COLO668 (cell line): ENCODE measurements around the gene ACVR1B.
"Not testable (repeated sequence)": the region's sequence is repeated elsewhere in the genome, so short reads cannot be mapped to it uniquely, and the experiment has no call there.

ENCODE experiments used
- DNase-seq: peaks from one replicate; lab custom pipeline; 2025; ENCODE audit not compliant: unreplicated experiment; lab: John Stamatoyannopoulos, UW

The ACVR1B gene

DNA sequence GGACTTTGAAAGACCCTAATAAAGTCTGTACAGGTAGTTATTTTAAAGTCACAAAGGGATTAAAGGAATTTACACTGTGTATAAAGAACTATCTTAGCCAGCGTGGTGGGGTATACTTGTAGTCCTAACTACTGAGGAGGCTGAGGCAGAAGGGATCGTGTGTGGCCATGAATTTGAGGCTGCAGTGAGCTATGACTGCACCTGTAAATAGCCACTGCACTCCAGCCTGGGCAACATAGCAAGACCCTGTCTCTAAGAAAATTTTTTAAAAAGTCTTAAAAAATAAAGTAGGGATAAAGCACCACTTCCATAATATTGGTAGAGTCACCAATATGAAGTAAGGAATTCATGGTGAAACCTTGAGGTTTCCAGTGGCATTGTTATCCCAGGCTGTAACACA is 18.1 kb downstream of the ACVR1B start:
- no peak for DNase-seq

DNA sequence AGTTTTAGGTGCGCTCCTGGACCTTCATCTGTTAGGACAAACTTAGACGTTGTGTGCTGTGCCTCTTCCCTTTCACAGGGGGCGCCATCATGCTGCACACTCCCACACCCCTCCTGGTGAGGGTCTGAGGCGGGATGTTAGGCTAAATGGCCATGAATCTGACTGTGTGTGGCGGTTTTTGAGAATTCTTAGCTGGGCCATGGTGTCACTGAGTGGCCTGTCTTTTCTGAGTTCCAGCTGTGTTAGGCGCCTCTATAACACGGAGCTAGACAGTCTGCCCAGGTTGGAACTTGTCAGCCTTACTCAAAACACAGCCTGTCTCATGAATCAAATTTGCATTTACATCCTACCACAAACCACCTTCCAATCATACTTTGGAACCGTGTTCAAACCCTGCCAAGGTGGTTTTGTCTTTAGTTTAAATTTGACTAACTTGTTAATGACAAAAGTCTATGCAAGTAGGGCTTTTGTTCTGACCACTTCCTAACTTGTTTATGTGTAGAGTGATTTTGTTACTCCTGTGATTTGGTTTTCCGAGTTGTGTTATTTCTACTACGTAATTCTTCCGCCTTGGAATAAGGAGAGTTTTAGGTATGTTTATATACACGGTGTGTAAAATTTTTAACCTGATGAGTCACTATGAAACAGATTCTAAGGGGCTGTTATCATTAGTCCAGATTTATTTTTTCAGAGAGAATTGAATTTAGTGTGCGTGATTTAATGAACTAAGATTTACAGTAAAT is 19.6 kb downstream of the ACVR1B start:
- no peak for DNase-seq

DNA sequence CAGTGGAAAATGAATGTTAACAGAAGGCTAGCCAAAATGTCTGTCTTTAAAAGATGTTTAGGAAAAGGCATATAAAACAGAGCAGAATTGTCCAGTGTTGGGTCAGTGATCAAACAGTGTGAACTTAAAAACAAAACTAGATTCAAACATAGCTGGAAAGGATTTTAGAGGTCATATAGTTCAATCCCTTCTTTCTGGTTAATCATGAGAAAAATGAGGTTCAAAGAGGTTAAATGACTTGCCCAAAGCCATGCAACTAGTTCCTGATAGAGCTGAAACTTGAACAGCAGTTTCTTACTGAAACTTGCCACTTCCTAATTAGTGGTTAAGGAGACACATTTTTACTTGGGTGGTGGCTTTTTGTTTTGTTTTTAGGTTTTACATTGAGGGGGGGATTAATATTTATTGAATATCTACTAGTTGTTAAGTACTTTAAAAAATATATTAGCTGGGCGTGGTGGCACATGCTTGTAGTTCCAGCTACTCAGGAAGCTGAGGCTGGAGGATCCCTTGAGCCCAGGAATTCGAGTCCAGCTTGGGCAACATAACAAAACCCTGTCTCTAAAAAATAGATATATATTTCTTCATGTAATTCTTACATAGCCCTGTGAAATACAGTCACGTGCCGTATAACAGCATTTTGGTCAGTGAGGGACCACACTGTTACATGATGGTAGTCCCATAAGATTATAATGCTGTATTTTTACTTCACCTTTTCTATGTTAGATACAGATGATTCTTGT is 20.4 kb downstream of the ACVR1B start:
- DNase-seq: no peak

DNA sequence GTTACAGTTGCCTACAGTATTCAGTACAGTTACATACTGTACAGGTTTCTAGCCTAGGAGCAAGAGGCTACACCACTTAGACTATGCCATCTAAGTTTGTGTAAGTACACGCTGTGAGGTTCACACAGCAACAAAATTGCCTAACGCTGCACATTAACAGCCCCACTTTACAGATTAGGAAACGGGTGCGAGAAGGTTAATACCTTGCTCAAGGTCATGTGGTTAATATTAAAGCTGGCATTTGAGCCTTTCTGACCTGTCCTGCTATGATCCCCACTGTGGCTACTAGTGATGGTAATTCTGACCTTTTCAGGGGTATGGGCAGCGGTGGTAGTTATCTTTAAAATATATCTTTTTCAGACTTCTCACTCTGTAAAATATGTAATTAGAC is 20.9 kb downstream of the ACVR1B start:
- no peak for DNase-seq

DNA sequence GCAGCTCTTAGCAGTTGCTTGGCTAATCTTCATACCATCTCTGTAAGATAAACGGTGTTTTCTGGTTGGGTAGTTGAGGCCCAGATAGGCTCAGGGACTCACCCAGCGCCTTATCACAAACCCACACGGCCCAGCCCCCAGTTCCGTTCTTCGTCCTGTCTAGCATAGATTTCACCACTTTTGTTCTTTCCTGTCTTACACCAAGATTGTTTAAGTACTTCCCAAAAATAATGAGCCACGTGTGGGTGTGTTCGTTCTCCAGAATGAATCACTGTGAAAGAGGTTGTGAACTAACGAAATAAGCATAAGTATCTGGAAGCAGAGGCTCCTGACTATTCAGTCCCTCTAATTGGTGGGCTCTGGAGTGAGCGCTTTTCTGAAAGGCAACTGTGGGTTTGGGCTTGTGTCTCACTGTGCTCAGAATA is 21.4 kb downstream of the ACVR1B start:
- no peak for DNase-seq

DNA sequence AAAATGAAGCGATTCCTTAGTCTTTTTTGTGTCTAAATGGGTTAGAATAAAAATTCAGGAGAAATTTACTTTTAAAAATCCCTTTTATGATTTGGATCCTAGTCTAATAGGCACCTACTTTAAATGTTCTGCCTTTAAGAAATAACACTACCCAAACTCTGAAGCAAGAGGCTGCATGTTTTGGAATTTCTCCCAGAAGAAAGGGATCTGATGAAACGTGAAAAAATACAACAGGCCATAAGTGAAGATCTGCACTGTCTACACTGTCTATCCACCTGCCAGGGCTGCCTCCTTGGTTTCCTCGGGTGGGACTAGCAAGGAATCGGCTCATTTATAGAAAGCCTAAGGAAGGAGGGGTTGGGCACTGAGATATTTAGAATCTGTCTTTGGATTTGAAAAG is 22.1 kb downstream of the ACVR1B start:
- DNase-seq: no peak

DNA sequence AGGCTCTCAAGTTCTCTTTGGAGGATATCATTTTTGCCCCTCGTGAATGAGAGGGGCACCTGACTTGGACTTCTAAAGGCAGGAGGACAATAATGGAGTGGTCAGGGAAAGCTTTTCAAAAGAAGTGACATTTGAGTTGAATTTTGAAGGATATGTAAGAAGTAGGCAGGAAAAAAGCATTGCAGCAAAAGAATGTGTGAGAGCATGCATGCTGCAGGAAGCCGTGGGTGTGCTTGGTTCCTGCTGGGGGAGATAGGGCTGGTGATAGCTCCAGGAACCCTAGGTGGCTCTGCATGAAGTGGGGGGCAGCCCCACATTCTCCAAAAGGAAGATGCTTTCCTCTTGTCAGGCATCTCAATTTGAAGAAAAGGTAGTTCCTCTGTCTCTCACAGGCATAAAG is 23.1 kb downstream of the ACVR1B start:
- DNase-seq: no peak

DNA sequence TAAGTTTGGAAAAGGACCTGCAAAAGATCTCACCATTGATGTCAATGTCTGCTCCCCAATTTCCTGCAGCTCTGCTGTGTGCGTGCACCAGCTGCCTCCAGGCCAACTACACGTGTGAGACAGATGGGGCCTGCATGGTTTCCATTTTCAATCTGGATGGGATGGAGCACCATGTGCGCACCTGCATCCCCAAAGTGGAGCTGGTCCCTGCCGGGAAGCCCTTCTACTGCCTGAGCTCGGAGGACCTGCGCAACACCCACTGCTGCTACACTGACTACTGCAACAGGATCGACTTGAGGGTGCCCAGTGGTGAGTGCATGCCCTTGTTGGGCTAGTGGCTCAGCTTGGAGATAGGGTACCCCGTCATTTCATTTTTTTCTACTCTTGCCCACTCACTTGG is 23.7 kb downstream of the ACVR1B start:
- DNase-seq: no peak

DNA sequence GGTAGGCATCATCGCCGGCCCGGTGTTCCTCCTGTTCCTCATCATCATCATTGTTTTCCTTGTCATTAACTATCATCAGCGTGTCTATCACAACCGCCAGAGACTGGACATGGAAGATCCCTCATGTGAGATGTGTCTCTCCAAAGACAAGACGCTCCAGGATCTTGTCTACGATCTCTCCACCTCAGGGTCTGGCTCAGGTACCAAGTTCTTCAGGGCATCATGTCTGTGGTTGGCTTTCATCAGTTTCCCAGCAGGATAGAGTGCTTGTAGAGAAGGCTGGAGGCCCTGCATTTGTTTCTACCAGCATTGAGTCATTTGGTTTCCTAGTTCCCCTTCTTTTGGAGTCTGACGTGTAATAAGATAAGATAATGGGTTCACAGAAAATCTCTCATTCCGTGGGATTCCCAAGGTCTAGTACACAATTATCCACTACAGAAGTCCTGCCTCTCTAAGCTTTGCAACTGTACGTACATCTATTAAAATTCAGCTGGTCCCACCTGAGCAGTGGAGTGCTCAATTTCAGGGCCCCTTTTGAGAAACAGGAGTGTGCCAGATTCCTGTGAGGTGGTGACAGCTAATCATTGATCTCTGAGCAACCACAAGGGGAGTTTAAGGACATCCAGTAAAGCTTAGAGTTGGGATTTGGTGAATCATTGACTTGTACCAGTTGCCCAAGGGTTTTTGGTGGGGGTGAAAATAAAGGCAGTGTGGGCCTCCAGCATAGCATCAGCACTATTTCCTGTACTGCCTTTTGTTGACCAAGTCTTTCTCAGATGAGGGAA is 25.1 kb downstream of the ACVR1B start:
- DNase-seq: no peak

DNA sequence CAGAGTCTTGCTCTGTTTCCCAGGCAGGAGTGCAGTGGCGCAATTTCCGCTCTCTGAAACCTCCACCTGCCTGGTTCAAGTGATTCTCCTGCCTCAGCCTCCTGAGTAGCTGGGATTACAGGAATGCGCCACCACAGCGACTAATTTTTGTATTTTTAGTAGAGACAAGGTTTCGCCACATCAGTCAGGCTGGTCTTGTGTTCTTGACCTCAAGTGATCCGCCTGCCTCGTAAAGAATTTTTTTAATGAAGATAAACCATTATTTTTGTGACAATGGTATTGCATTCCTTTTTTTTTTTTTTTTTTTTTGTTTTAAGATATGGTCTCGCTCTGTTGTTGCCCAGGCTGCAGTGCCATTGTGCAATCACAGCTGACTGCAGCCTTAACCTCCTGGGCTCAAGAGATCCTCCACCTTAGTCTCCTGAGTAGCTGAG is 25.8 kb downstream of the ACVR1B start:
- DNase-seq: no peak

DNA sequence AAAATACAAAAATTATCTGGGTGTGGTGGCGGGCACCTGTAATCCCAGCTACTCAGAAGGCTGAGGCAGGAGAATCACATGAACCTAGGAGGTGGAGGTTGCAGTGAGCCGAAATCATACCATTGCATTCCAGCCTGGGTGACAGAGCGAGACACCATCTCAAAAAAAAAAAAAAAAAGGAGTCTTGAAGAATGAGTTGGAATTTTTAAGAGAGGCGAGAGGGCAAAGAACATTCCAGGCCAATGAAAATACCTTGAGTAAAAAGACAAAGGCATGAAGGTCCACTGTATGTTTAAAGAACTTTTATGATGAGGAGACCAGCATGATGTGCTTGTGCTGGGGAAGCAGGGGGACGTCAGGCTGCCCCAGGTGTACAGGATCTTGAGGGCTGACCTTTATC is 27.8 kb downstream of the ACVR1B start:
- DNase-seq: not testable (repeated sequence)

DNA sequence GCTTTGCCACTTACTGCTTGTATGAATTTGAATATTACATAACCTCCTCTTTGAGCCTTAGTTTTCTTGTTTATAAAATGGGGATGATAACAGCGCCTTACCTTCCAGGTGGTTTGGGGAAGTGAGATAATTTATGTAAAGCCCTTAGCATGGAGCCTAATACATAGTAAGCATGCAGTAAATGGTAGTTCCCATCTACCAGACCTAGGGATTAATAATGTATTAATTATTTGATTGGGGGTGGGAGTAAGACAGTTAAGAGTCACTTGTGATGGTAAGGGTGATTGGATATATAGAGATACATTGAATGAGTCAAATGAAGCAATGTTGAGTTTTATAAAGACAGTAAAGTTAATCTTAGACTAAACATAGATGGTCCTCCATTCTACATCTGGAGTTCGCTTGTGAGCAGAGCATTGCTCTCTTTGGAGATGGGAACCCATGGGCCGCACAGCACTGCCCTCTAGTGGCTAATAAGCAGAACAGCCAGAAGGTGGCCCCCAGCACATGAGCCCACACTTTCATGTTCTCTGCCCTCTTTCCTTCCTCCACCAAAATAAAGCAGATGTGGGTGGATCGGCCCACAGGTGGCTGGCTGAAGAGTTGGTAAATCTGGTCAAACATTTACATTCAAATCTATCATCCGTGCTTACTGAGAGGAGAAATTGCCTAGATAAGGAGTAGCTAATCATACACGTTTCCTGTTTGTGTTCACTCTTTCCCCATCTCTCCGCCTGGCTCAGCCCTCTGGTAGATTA is 28.7 kb downstream of the ACVR1B start:
- peak; percentile 38 for DNase-seq

DNA sequence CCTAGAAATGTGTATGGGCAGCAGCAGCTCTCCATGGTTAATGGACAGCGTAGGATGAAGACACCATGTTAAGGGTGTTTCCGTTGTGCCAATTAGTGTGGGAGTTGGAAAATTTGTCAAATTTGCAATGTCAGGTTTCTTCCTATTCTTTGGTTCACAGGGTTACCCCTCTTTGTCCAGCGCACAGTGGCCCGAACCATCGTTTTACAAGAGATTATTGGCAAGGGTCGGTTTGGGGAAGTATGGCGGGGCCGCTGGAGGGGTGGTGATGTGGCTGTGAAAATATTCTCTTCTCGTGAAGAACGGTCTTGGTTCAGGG is 29.3 kb downstream of the ACVR1B start:
- no peak for DNase-seq

DNA sequence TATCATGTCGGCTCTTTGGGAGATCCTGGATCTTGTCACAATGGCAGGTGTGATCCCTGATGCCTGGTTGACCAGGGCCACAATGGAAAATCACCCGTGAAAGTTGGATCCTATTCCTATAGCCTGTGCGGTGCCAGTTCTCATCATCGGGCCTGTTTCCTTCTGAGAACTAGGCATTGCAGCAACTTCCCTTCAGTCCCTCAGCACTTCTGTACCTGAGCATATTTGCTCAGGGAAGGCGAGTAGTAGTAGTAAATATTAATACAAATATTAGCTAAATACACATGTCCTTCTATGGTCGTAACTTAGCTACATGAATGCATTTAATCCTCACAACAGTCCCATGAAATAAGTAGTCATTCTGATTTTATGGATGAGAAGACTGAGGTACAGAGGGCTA is 33.2 kb downstream of the ACVR1B start:
- DNase-seq: no peak

DNA sequence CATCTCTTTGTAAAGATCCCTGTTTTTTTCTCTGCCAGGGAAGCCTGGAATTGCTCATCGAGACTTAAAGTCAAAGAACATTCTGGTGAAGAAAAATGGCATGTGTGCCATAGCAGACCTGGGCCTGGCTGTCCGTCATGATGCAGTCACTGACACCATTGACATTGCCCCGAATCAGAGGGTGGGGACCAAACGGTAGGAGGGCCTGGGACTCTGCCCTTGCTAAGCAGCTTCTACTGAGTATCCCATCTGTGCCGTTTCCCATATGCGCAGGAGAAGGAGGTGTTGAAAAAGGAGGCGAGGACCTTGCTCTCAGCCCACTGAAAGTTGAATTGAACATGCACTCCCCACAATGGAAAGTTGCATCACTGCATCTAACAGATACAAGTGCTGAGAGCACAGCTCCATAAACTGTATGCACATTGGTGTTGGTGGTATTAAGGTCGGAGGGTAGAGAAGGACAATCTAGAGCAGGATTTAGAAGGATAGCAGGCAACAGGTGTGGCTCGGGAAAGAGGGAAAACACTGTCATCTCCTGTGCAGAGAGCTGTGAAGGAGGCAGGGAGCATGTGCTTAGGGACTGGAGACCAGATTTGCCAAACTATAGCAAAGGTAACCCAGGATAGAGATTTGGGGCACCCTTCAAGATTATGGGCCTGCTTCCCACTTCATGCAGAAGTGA is 33.8 kb downstream of the ACVR1B start:
- no peak for DNase-seq

DNA sequence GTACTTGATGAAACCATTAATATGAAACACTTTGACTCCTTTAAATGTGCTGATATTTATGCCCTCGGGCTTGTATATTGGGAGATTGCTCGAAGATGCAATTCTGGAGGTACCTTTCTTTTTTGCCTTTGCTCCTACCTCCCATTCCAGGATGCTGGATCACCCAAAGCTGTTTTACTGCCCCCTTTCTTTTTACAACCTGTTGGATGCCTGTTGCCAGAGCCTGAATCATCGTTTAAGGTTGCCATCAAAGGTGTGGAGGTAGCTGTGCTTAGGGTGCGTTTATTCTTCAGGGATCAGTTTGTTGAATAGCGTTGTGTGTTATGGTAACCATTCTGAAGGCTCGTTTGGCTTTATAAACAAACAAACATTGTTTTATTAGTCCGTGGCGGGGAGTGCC is 35.3 kb downstream of the ACVR1B start:
- no peak for DNase-seq

DNA sequence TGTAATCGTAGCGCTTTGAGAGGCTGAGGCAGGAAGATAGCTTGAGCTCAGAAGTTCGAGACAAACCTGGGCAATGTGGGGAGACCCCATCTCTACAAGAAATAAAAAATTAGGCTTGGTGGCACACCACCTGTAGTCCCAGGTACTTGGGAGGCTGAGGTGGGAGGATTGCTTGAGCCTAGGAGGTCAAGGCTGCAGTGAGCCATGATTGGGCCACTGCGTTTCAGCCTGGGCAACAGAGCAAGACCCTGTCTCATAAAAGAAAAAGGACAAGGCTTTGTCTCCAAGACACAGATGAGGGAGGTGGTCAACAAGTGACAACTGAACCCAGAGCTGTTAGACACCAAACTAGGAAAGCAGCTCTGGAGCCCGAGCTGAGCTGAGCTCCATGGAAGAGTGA is 40.7 kb downstream of the ACVR1B start:
- DNase-seq: no peak

DNA sequence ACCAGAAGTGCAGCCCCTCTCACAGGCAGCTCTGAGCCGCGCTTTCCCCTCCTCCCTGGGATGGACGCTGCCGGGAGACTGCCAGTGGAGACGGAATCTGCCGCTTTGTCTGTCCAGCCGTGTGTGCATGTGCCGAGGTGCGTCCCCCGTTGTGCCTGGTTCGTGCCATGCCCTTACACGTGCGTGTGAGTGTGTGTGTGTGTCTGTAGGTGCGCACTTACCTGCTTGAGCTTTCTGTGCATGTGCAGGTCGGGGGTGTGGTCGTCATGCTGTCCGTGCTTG is 43.0 kb downstream of the ACVR1B start:
- DNase-seq: no peak

DNA sequence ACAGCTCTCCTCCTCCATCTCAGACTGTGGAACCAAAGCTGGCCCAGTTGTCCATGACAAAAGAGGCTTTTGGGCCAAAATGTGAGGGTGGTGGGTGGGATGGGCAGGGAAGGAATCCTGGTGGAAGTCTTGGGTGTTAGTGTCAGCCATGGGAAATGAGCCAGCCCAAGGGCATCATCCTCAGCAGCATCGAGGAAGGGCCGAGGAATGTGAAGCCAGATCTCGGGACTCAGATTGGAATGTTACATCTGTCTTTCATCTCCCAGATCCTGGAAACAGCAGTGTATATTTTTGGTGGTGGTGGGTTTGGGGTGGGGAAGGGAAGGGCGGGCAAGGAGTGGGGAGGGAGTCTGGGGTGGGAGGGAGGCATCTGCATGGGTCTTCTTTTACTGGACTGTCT is 43.5 kb downstream of the ACVR1B start:
- no peak for DNase-seq

DNA sequence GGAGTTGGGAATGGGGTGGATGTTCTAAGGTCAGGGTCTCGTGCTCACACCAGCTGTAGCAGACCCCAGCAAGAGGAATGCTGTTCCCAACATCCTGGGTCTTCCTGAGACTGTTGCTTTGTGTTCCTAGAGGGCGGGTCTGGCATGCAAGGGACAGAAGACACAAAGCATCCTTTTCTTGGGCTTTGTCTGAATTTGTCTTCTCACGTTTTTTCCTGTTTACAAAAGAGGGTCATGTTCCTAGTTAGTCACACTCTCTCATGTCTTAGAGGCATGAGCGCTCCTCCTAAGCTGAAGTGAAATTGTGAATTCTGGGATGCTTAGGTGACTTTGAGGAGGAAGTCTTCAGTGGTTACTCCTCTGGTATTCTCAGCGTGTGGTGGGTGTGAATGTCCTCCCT is 45.6 kb downstream of the ACVR1B start:
- no peak for DNase-seq

DNA sequence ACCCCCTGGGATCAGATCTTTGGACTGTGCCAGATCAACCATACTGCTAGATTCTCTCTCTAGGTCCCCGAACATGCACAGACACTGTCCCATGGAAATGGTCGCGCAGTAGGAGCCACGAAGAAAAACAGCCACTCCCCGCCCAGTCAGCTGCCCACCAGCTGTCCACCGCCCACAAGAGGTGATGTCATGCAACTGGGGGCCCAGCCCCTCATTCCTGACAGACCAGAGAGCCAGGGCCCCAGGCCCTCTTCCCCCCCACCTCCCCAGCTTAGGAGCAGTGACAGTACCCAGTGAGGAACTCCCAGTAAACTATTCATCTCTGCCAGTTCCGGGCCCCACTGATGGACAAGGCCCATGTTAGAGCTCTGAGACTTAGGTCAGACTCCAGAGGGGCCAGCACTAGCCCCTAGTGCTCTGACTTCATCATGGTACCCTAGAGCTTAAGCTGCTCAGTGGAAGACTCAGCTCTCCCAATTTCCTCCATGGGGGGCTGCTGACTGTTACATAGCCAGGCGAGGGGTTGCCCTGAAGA is 51.6 kb downstream of the ACVR1B start:
- DNase-seq: no peak
